Articular chondrocyte of knee joint (primary cell): Measurements from ENCODE around the gene L1CAM. TPM values are rescaled to one million over a fixed set of nuclear protein-coding genes. Genes with fewer than 3 reads are reported as not detected.

Experiments used
- total RNA-seq: library from RNA; depleted of rRNA; stranded (reverse); fragments of >200 nt; gene quantifications from 2 replicates; pipeline ENCODE4 v1.2.3, GENCODE V29; 2012

Gene L1CAM
- 0.43 and 0.52 TPM in 2 replicates for total RNA-seq

GRCh38 chrX:153885968-153886903 lies at the start of gene L1CAM:
Gene L1CAM (minus strand): TSS chrX:153886173. CDS start chrX:153875836, 10,337 bp downstream.

GRCh38 chrX:153934762-153935325 lies 48.9 kb upstream of the L1CAM start, which contains the start of gene NAA10:
Gene NAA10 (minus strand): TSS chrX:153935037. CDS start chrX:153934904, 133 bp downstream.

GRCh38 chrX:153925739-153926551 lies 40.0 kb upstream of the L1CAM start, which contains the start of gene ARHGAP4:
Gene ARHGAP4 (minus strand): TSS chrX:153926264. CDS start chrX:153926202, 62 bp downstream.

GRCh38 chrX:153903991-153904957 lies 18.3 kb upstream of the L1CAM start, which contains the start of gene AVPR2:
Gene AVPR2 (plus strand): TSS chrX:153904673. CDS start chrX:153905146, 473 bp downstream.

GRCh38 chrX:153829799-153830639 lies 56.0 kb downstream of the L1CAM start, which contains the start of gene PDZD4:
Gene PDZD4 (minus strand): TSS chrX:153830544. CDS start chrX:153830298, 246 bp downstream.

Other genes starting within 250 kb of the L1CAM start
- not detected in 2 replicates for gene DUSP9, start 239.0 kb downstream of the L1CAM start, total RNA-seq
- gene PNCK, start 212.4 kb downstream of the L1CAM start, total RNA-seq: 0.39 and 0.65 TPM in 2 replicates
- 14.9 and 22.5 TPM in 2 replicates for gene SLC6A8, start 198.2 kb downstream of the L1CAM start, total RNA-seq
- gene BCAP31, start 161.8 kb downstream of the L1CAM start, total RNA-seq: 114 and 131 TPM in 2 replicates
- gene ABCD1, start 161.3 kb downstream of the L1CAM start, total RNA-seq: 13.2 and 13.3 TPM in 2 replicates
- 4.7 and 5.0 TPM in 2 replicates for gene PLXNB3, start 121.9 kb downstream of the L1CAM start, total RNA-seq
- 0.65 TPM in 2 replicates for gene SRPK3, start 105.1 kb downstream of the L1CAM start, total RNA-seq
- gene IDH3G, start 91.8 kb downstream of the L1CAM start, total RNA-seq: 41.1 and 41.8 TPM in 2 replicates
- 170 and 202 TPM in 2 replicates for gene SSR4, start 91.5 kb downstream of the L1CAM start, total RNA-seq
- 0.78 and 0.97 TPM in 2 replicates for gene PDZD4, start 55.6 kb downstream of the L1CAM start, total RNA-seq
- gene AVPR2, start 18.5 kb upstream of the L1CAM start, total RNA-seq: not detected in 2 replicates
- gene ARHGAP4, start 40.1 kb upstream of the L1CAM start, total RNA-seq: 1.2 and 1.7 TPM in 2 replicates
- 46.7 and 47.6 TPM in 2 replicates for gene NAA10, start 48.9 kb upstream of the L1CAM start, total RNA-seq
- 5.1 and 7.7 TPM in 2 replicates for gene RENBP, start 58.5 kb upstream of the L1CAM start, total RNA-seq
- gene HCFC1, start 85.6 kb upstream of the L1CAM start, total RNA-seq: 21.5 and 26.9 TPM in 2 replicates
- 5.1 and 5.7 TPM in 2 replicates for gene TMEM187, start 86.6 kb upstream of the L1CAM start, total RNA-seq
- gene IRAK1, start 133.7 kb upstream of the L1CAM start, total RNA-seq: 47.1 and 71.7 TPM in 2 replicates
- gene MECP2, start 211.5 kb upstream of the L1CAM start, total RNA-seq: 37.0 and 40.6 TPM in 2 replicates